Mesothelial cell of epicardium (in vitro differentiated cells): ENCODE results near the gene RARB. TPM values are rescaled to one million over a fixed set of nuclear protein-coding genes. Genes with fewer than 3 reads are reported as not detected.

ENCODE experiments used
- DNase-seq, 2 experiments: peaks; one replicate each; pipeline ENCODE4 v3.0.0; 2021; ENCODE audit warnings: low spot score in 2 of 2; ENCODE audit not compliant: unreplicated experiment in 2 of 2
- H3K27ac Mint-ChIP-seq: 2 replicates; pipeline ENCODE4 v1.8.0; 2021; ENCODE audit warnings: mixed read lengths
- H3K27me3 Mint-ChIP-seq: 2 replicates; pipeline ENCODE4 v1.8.0; 2021; ENCODE audit warnings: low read depth, mixed read lengths
- H3K36me3 Mint-ChIP-seq: 2 replicates; pipeline ENCODE4 v1.8.0; 2021; ENCODE audit warnings: mixed read lengths
- H3K4me1 Mint-ChIP-seq: 2 replicates; pipeline ENCODE4 v1.8.0; 2021; ENCODE audit warnings: mixed read lengths
- H3K4me3 Mint-ChIP-seq: 2 replicates; pipeline ENCODE4 v1.8.0; 2021; ENCODE audit warnings: mild to moderate bottlenecking, moderate library complexity, mixed read lengths
- H3K9me3 Mint-ChIP-seq: 2 replicates; pipeline ENCODE4 v1.8.0; 2021; ENCODE audit warnings: mixed read lengths
- total RNA-seq: library from RNA; stranded (reverse); gene quantifications from 3 replicates; pipeline ENCODE4 v1.2.1, GENCODE V29; 2021
- TF ChIP-seq, protein P1 (sequence below): fragments of 200-600 bp; sonication (generic); IDR thresholded peaks from one replicate; pipeline ENCODE4 v1.5.0; 2021; ENCODE audit warnings: antibody characterized with exemption; ENCODE audit not compliant: unreplicated experiment

Gene RARB
- total RNA-seq, 1 donor from 2014 or later, result 117 TPM

DNA sequence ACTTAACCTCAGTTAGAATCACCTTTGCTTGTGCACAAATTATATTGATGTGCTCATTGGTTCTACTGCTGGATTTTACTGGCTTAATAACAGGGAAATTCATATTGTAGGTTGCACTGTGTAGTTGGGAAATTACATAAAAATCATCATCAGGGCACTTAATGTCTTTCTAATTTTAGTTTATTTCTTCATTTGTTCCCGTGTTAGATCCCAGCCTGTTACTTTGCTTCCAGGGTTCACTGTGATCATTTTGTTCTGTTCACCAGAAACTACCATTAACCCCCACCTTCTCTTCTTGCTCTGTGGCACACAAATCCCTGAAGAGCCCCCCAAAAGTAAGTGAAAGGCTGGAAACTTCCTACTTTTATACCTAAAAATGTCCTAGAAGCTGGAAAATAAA lies 80.4 kb downstream of the RARB start:
- no peaks in the 10 kb centered on the region for H3K9me3 Mint-ChIP-seq
- peaks cover 51% of the 10 kb centered on the region for H3K36me3 Mint-ChIP-seq
- H3K27me3 Mint-ChIP-seq, result no peaks in the 10 kb centered on the region
- TF ChIP-seq, protein P1, sequence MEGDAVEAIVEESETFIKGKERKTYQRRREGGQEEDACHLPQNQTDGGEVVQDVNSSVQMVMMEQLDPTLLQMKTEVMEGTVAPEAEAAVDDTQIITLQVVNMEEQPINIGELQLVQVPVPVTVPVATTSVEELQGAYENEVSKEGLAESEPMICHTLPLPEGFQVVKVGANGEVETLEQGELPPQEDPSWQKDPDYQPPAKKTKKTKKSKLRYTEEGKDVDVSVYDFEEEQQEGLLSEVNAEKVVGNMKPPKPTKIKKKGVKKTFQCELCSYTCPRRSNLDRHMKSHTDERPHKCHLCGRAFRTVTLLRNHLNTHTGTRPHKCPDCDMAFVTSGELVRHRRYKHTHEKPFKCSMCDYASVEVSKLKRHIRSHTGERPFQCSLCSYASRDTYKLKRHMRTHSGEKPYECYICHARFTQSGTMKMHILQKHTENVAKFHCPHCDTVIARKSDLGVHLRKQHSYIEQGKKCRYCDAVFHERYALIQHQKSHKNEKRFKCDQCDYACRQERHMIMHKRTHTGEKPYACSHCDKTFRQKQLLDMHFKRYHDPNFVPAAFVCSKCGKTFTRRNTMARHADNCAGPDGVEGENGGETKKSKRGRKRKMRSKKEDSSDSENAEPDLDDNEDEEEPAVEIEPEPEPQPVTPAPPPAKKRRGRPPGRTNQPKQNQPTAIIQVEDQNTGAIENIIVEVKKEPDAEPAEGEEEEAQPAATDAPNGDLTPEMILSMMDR, result no peak
- H3K4me1 Mint-ChIP-seq, result peaks cover 28% of the 10 kb centered on the region
- peak overlapping the region; percentile 66 for H3K27ac Mint-ChIP-seq
- no peak overlapping the region for H3K4me3 Mint-ChIP-seq
- no peak for DNase-seq

DNA sequence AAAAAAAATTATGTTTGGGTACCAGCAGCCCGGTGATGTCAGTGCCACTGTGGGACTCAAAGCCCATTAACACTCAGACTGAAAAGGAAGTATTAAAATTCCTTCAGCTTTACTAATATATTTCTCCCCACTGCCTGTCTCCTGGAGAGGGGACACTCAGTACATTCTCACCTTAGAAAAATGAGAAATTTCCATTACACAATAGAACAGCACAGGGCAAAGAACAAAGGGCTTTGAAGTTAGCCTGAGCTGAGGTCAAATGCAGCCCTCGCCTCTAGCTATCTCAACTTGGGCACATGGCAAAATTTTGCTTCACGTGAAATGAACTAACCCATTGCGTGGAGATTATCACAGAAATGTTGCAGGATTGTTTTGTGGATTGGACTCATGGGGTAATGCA lies 80.8 kb downstream of the RARB start:
- no peak for DNase-seq
- TF ChIP-seq, protein P1, result no peak
- Mint-ChIP-seq H3K9me3 (no peaks in the 10 kb centered on the region), H3K4me3 (no peak overlapping the region), H3K27ac (peak overlapping the region; percentile 66), H3K36me3 (peaks cover 48% of the 10 kb centered on the region), H3K4me1 (peaks cover 28% of the 10 kb centered on the region), H3K27me3 (no peaks in the 10 kb centered on the region)

DNA sequence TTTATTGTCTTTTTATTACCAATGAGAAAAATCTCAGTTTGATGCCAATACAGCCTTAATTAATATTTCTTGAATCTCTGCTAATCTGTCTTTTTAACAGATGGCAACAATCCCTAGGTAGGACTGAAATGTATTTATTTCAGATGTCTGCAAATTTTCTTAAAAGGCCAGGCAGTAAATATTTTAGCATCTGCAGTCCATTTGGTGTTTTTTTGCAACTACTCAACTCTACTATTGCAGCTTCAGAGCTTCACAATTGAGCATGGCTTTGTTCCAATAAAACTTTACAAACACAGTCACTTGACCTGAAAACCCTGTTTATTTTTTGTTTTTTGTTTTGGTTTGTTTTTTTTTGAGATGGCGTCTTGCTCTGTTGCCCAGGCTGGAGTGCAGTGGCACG lies 82.7 kb downstream of the RARB start:
- peaks cover 4% of the 10 kb centered on the region for H3K9me3 Mint-ChIP-seq
- no peak for DNase-seq
- peaks cover 35% of the 10 kb centered on the region for H3K4me1 Mint-ChIP-seq
- TF ChIP-seq, protein P1, result no peak
- peaks cover 50% of the 10 kb centered on the region for H3K36me3 Mint-ChIP-seq
- no peak overlapping the region for H3K4me3 Mint-ChIP-seq
- H3K27ac Mint-ChIP-seq, result no peak overlapping the region
- no peaks in the 10 kb centered on the region for H3K27me3 Mint-ChIP-seq

DNA sequence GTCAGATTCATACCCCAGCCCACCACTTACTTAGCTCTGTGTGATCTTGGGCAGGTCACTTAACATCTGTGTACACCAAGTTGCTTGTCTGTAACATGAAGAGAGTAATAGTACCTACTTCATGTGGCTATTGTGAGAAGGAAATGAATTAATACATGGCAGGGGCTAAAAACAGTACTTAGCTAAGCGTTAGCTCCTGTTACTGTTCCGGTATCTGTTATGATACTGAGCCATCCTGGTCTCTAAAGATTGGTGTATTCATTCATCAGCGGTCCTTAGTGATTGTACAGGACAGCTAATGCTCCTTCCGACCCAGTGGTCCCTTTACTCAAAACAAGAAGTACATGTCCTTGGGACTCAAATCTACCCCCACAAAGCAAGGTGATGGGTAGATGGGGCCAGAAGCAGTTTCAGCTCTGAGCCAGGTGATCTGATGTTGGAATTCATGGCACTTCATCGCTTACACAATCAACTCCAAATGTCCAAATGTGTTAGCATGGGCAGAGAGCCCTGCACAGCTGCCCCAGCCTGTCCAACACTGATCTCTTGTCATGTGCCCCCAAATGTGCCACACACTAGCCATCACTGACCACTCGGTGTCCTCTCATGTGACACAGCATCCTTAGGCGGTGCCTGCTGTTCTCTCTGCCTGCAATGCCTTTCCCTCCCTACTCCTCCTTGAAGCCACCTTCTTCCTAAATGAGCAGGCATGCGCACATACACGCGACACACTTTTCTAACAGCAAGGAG lies 84.1 kb downstream of the RARB start:
- Mint-ChIP-seq H3K27me3 (no peaks in the 10 kb centered on the region), H3K36me3 (peaks cover 41% of the 10 kb centered on the region), H3K27ac (peak overlapping the region; percentile 66), H3K4me3 (no peak overlapping the region), H3K9me3 (peaks cover 4% of the 10 kb centered on the region), H3K4me1 (peaks cover 38% of the 10 kb centered on the region)
- TF ChIP-seq, protein P1, result no peak
- DNase-seq, result no peak

DNA sequence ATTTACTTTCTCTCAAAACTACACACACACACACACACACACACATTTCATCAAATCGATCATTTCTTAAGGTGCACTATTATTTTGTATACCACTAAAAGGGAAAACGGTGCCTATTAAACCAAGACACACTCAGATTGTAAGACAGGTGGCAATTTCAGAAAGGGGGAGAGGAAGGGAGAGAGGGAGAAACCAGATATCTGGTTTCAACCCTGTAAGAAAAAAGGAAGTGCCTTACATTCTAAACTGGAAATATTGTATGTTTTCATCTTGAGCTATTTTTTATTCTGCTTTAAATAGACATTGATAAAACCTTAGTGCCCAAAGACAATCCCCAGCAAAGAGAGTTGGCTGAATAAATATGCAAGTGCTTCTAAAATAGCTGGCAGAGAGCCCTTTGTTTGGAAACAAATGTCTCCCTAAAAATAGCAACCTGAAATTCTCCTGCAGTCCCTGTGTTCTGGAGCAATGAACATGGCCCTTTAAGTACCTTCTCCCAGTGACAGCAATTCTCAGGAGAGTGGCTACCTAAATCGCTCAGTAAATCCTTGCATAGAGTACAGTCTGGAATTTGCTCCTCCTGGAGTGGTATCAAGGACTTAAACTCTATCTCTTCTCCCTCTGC lies 85.7 kb downstream of the RARB start:
- H3K36me3 Mint-ChIP-seq, result peaks cover 43% of the 10 kb centered on the region
- no peak for DNase-seq

More for the DNA sequence above, 85.7 kb downstream of the RARB start:
- no peaks in the 10 kb centered on the region for H3K27me3 Mint-ChIP-seq
- H3K9me3 Mint-ChIP-seq, result peaks cover 4% of the 10 kb centered on the region
- peak overlapping the region; percentile 74 for H3K27ac Mint-ChIP-seq
- H3K4me1 Mint-ChIP-seq, result peaks cover 30% of the 10 kb centered on the region
- TF ChIP-seq, protein P1, result no peak
- no peak overlapping the region for H3K4me3 Mint-ChIP-seq
